Panc1 (cell line): Measurements from ENCODE around the gene AZI2. TPM values are rescaled to one million over a fixed set of nuclear protein-coding genes. Genes with fewer than 3 reads are reported as not detected.
A peak's percentile ranks its signal among the peaks of the same experiment; 100 is the strongest.

Experiments
- ATAC-seq: fragments of 200-7000 bp; cut with Tn5 transposase; 2 replicates; pipeline ENCODE4 v1.9.1; 2020; ENCODE audit warnings: mild to moderate bottlenecking, moderate library complexity
- BruUV-seq: library from RNA; stranded (reverse); fragments of 400-500 nt; replicated peaks from 2 replicates; lab custom pipeline; 2021; lab: Mats Ljungman, UMichigan
- CTCF ChIA-PET: fragments of 300-600 bp; sonication (Branson Sonifier 250); formaldehyde crosslinking; loops from one replicate; lab custom pipeline; 2022; ENCODE audit warnings: antibody characterized with exemption; lab: Charles Lee
- POLR2A ChIA-PET: fragments of 300-600 bp; sonication (Branson Sonifier 250); formaldehyde crosslinking; loops from one replicate; lab custom pipeline; 2022; ENCODE audit warnings: antibody characterized with exemption; lab: Charles Lee
- DNase-seq: peaks from one replicate; pipeline ENCODE4 v3.0.0-alpha.2; 2010; ENCODE audit warnings: low read depth, low spot score
- H3K27ac ChIP-seq: 2 replicates; pipeline ENCODE4 v1.5.1; 2011; ENCODE audit warnings: mild to moderate bottlenecking, low read length, inconsistent platforms
- H3K27me3 ChIP-seq: fragments of 200-500 bp; sonication (Bioruptor generic); 2 replicates; pipeline ENCODE4 v1.6.0; 2014; ENCODE audit warnings: low read length, inconsistent platforms; ENCODE audit not compliant: control insufficient read depth, insufficient read depth
- H3K36me3 ChIP-seq: fragments of 200-500 bp; sonication (Bioruptor generic); 2 replicates; pipeline ENCODE4 v1.5.1; 2014; ENCODE audit warnings: inconsistent platforms, mild to moderate bottlenecking, low read length, moderate library complexity; ENCODE audit not compliant: control insufficient read depth, insufficient read depth
- H3K4me1 ChIP-seq: 2 replicates; pipeline ENCODE4 v1.5.1; 2011; ENCODE audit warnings: inconsistent platforms, mild to moderate bottlenecking, low read length, moderate library complexity; ENCODE audit not compliant: control insufficient read depth, insufficient read depth
- H3K4me3 ChIP-seq, 2 experiments: 2 replicates each; pipeline ENCODE4 v1.5.1; 2011 to 2012; ENCODE audit warnings: low read depth in 2 of 2, low read length in 2 of 2, mild to moderate bottlenecking in 2 of 2, inconsistent platforms in 1 of 2, moderate library complexity in 1 of 2
- H3K9me3 ChIP-seq: fragments of 200-500 bp; sonication (Bioruptor generic); 2 replicates; pipeline ENCODE4 v1.5.1; 2014; ENCODE audit warnings: low read depth, mild to moderate bottlenecking, inconsistent platforms, low read length, moderate library complexity; ENCODE audit not compliant: control insufficient read depth, insufficient read depth
- POLR2AphosphoS5 ChIP-seq: IDR thresholded peaks from 2 replicates; pipeline ENCODE4 v1.6.1; 2012; ENCODE audit warnings: mild to moderate bottlenecking, low read depth, low read length, moderate library complexity
- SIN3A ChIP-seq: IDR thresholded peaks from 2 replicates; pipeline ENCODE4 v1.6.1; 2012; ENCODE audit warnings: low read depth, mild to moderate bottlenecking, low read length, moderate library complexity, borderline replicate concordance; ENCODE audit not compliant: insufficient read depth
- TCF7L2 ChIP-seq: IDR thresholded peaks from 2 replicates; pipeline ENCODE4 v1.6.1; 2011; ENCODE audit warnings: mild to moderate bottlenecking, low read depth, low read length, inconsistent platforms
- in situ Hi-C: cut with HindIII; loops from 2 replicates; pipeline ENCODE4 v1.10.0; 2016; ENCODE audit warnings: low sequenced_read_pairs, low pct_unique_long_range_greater_than_20kb
- intact Hi-C: fragments of 100-400 bp; cut with micrococcal nuclease; formaldehyde crosslinking; loops from one replicate; pipeline ENCODE4 v1.10.0; 2022; ENCODE audit not compliant: unreplicated experiment
- total RNA-seq: library from RNA; stranded (reverse); gene quantifications from one replicate; pipeline ENCODE4 v1.2.1, GENCODE V29; 2021; ENCODE audit not compliant: unreplicated experiment
- TF ChIP-seq, protein P1 (sequence below), 2 experiments: IDR thresholded peaks; 2 replicates each; pipeline ENCODE4 v1.6.1; 2011 to 2012; ENCODE audit warnings: low read depth in 2 of 2, control low read depth in 1 of 2, low read length in 1 of 2, mild to moderate bottlenecking in 1 of 2, moderate library complexity in 1 of 2; ENCODE audit not compliant: insufficient read depth in 1 of 2
- TF ChIP-seq, protein P2 (sequence below): fragments of 450-650 bp; IDR thresholded peaks from 2 replicates; pipeline ENCODE4 v1.5.1; 2017; ENCODE audit warnings: mild to moderate bottlenecking

The AZI2 gene
- total RNA-seq, 1 experiment from 2014 or later: 42.4 TPM

DNA sequence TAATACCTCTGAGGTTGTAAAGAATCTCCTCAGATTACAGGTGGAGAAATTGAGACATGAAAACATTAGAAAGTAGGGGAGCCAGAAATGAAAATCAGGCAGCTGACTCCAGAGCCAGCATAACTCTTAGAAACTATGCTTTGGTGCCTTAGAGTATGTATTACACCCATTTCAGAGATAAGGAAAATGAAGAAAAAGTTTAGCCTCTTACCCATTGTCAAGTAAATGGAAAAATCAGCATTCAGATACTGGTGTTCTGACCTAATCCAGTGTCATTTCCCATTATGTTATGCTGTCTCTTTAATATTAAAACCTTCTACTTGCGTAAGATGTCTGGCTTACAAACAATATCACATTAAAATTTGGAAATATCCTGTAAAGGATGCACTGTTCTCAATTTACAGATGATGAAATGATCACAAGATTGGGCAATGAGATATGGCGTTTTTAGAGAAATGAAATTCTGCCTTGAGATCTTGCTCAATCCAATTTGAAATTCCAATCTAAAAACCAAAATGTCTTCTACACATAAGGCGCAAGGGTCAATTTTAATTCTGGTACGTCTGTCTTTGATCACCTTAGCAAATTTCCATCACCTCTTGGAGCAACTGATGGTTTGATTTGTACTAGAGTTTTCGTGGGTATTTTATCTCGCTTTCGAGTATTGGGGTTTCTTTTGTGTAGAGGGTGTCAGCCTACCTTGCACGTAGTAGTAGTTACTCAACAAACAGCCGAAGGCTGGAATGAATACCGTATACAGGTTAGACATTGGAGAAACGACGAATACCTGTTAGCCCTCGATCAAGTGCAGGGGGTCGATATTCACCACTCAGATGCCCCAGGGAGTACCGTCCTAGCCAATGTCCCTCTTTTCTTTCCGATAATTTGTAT lies 1.0 kb downstream of the AZI2 start:
- Histone ChIP-seq H3K27me3 (no peaks in the 10 kb centered on the region), H3K27ac (peak overlapping the region; percentile 91), H3K4me3 (peak overlapping the region; percentile 78 to 91), H3K9me3 (no peaks in the 10 kb centered on the region), H3K36me3 (no peaks in the 10 kb centered on the region; the same call in none of the 2 replicates), H3K4me1 (peaks cover 20% of the 10 kb centered on the region; the same call in 1 of the 2 replicates)
- POLR2A ChIA-PET: interaction anchor here (1.3 kb wide), 1 partner anchor 20 kb away, joined by 3 read pairs; no protein-coding TSS in a partner anchor
- CTCF ChIA-PET: interaction anchor here (0.5 kb wide), 1 partner anchor 923 kb away, joined by 5 read pairs; no protein-coding TSS in a partner anchor
- intact Hi-C loops: no loop called here
- in situ Hi-C loops: no loop called here
- no peak for DNase-seq
- TF ChIP-seq SIN3A (no peak), TCF7L2 (no peak)
- TSS peak; percentile 64 for BruUV-seq
- no peak for ATAC-seq

DNA sequence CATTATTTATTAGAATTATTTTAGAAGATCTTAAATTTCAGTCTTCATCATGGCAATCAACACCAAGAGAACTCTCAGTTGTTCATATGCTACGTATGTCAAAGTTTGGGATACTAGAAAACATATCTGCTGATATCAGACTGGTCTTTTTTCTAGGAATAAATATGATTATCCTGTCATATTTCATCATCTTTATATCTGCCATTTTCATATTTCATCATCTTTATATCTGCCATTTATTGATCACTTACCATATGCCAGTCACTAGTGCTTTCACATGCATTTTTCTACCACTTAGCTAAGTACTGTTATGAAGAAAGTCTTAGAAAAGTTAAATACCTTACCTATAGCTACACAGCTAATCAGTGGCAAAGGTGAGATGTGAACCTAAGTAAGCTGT lies 2.9 kb downstream of the AZI2 start:
- intact Hi-C loops (no loop called here), in situ Hi-C loops (no loop called here)
- Histone ChIP-seq H3K27me3 (no peaks in the 10 kb centered on the region), H3K9me3 (no peaks in the 10 kb centered on the region), H3K36me3 (no peaks in the 10 kb centered on the region; the same call in none of the 2 replicates), H3K27ac (no peak overlapping the region), H3K4me1 (peaks cover 20% of the 10 kb centered on the region; the same call in 1 of the 2 replicates), H3K4me3 (no peak overlapping the region)
- ATAC-seq (no peak), DNase-seq (no peak)
- ChIA-PET POLR2A (no interaction called here), CTCF (no interaction called here)
- no TSS peak for BruUV-seq
- TF ChIP-seq POLR2AphosphoS5 (no peak), TCF7L2 (no peak), SIN3A (no peak)
- TF ChIP-seq, protein P1, sequence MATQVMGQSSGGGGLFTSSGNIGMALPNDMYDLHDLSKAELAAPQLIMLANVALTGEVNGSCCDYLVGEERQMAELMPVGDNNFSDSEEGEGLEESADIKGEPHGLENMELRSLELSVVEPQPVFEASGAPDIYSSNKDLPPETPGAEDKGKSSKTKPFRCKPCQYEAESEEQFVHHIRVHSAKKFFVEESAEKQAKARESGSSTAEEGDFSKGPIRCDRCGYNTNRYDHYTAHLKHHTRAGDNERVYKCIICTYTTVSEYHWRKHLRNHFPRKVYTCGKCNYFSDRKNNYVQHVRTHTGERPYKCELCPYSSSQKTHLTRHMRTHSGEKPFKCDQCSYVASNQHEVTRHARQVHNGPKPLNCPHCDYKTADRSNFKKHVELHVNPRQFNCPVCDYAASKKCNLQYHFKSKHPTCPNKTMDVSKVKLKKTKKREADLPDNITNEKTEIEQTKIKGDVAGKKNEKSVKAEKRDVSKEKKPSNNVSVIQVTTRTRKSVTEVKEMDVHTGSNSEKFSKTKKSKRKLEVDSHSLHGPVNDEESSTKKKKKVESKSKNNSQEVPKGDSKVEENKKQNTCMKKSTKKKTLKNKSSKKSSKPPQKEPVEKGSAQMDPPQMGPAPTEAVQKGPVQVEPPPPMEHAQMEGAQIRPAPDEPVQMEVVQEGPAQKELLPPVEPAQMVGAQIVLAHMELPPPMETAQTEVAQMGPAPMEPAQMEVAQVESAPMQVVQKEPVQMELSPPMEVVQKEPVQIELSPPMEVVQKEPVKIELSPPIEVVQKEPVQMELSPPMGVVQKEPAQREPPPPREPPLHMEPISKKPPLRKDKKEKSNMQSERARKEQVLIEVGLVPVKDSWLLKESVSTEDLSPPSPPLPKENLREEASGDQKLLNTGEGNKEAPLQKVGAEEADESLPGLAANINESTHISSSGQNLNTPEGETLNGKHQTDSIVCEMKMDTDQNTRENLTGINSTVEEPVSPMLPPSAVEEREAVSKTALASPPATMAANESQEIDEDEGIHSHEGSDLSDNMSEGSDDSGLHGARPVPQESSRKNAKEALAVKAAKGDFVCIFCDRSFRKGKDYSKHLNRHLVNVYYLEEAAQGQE (IDR thresholded peaks at IDR 0.05; ENCODE audit: insufficient read depth in 1 of 2, low read depth in 2 of 2, low read length in 1 of 2): no peak
- TF ChIP-seq, protein P2, sequence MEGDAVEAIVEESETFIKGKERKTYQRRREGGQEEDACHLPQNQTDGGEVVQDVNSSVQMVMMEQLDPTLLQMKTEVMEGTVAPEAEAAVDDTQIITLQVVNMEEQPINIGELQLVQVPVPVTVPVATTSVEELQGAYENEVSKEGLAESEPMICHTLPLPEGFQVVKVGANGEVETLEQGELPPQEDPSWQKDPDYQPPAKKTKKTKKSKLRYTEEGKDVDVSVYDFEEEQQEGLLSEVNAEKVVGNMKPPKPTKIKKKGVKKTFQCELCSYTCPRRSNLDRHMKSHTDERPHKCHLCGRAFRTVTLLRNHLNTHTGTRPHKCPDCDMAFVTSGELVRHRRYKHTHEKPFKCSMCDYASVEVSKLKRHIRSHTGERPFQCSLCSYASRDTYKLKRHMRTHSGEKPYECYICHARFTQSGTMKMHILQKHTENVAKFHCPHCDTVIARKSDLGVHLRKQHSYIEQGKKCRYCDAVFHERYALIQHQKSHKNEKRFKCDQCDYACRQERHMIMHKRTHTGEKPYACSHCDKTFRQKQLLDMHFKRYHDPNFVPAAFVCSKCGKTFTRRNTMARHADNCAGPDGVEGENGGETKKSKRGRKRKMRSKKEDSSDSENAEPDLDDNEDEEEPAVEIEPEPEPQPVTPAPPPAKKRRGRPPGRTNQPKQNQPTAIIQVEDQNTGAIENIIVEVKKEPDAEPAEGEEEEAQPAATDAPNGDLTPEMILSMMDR: no peak
